B cell (primary cell): Measurements from ENCODE around the gene KIRREL3. TPM values are rescaled to one million over a fixed set of nuclear protein-coding genes. Genes with fewer than 3 reads are reported as not detected.

ENCODE experiments used
- ATAC-seq: fragments of 200-7000 bp; cut with Tn5 transposase; one replicate; pipeline ENCODE4 v1.10.0; 2021; ENCODE audit warnings: low read depth, mild to moderate bottlenecking, moderate number of reproducible peaks, moderate library complexity
- CTCF ChIA-PET: fragments of 350-600 bp; sonication (Branson Sonifier 250); formaldehyde crosslinking; loops from one replicate; lab custom pipeline; 2021; ENCODE audit warnings: antibody characterized with exemption, inconsistent platforms; lab: Charles Lee
- POLR2A ChIA-PET: fragments of 350-600 bp; sonication (Branson Sonifier 250); formaldehyde crosslinking; loops from one replicate; lab custom pipeline; 2021; ENCODE audit warnings: antibody characterized with exemption; lab: Charles Lee
- DNase-seq: peaks from one replicate; pipeline ENCODE4 v3.0.0; 2013
- H2AFZ ChIP-seq: 2 replicates; pipeline ENCODE4 v1.6.1; 2012; ENCODE audit warnings: mild to moderate bottlenecking, low read depth, low read length; ENCODE audit not compliant: insufficient read depth, poor library complexity, severe bottlenecking
- H3K27ac ChIP-seq, 2 donors: 1 replicate in 1 of 2; 2 replicates in 1 of 2; pipeline ENCODE4 v1.5.1; 2012 to 2013; ENCODE audit warnings: low read length in 2 of 2, mild to moderate bottlenecking in 2 of 2, moderate library complexity in 1 of 2
- H3K27me3 ChIP-seq, 4 experiments: fragments of 200-600 bp in 1 of 4; sonication (generic) in 1 of 4; replicated peaks in 1 of 4; 1 replicate in 2 of 4; 2 replicates in 2 of 4; pipeline versions ENCODE4 v1.6.1 to v1.7.0; 2013 to 2016; ENCODE audit warnings: low read length in 3 of 4, mild to moderate bottlenecking in 2 of 4, mixed read lengths in 1 of 4, moderate library complexity in 1 of 4; ENCODE audit not compliant: insufficient read depth in 4 of 4, control insufficient read depth in 3 of 4; ENCODE audit errors: control extremely low read depth in 1 of 4
- H3K36me3 ChIP-seq, 2 experiments: replicated peaks in 1 of 2; 1 replicate in 1 of 2; 2 replicates in 1 of 2; pipeline versions ENCODE4 v1.6.1 to v1.7.1; 2013; ENCODE audit warnings: low read length in 1 of 2; ENCODE audit not compliant: insufficient read depth in 2 of 2, control insufficient read depth in 1 of 2; ENCODE audit errors: control extremely low read depth in 1 of 2, extremely low read depth in 1 of 2
- H3K4me1 ChIP-seq, 2 donors: fragments of 200-600 bp in 1 of 2; sonication (generic) in 1 of 2; 1 replicate in 1 of 2; 2 replicates in 1 of 2; pipeline versions ENCODE4 v1.5.1 to v1.6.1; 2013 to 2017; ENCODE audit warnings: low read length in 2 of 2; ENCODE audit not compliant: control insufficient read depth in 2 of 2, insufficient read depth in 2 of 2
- H3K4me2 ChIP-seq: replicated peaks from 2 replicates; pipeline ENCODE3; 2012; ENCODE audit warnings: mild to moderate bottlenecking, low read depth, low read length; ENCODE audit not compliant: poor library complexity, severe bottlenecking
- H3K4me3 ChIP-seq, 5 experiments: fragments of 200-600 bp in 1 of 5; sonication (generic) in 1 of 5; 1 replicate in 3 of 5; 2 replicates in 2 of 5; pipeline versions ENCODE4 v1.5.1 to v1.7.0; 2011 to 2016; ENCODE audit warnings: low read length in 4 of 5, mild to moderate bottlenecking in 4 of 5, low read depth in 2 of 5, control low read depth in 1 of 5, moderate library complexity in 1 of 5; ENCODE audit not compliant: insufficient read depth in 1 of 5; ENCODE audit errors: control extremely low read depth in 1 of 5, extremely low read depth in 1 of 5
- H3K79me2 ChIP-seq: fragments of 200-600 bp; sonication (generic); one replicate; pipeline ENCODE4 v1.6.0; 2016; ENCODE audit warnings: low read length; ENCODE audit not compliant: control insufficient read depth, insufficient read depth
- H3K9ac ChIP-seq: fragments of 200-600 bp; sonication (generic); 2 replicates; pipeline ENCODE4 v1.6.1; 2017; ENCODE audit warnings: mild to moderate bottlenecking, low read length, moderate library complexity
- H3K9me3 ChIP-seq, 3 donors: one replicate each; pipeline versions ENCODE4 v1.6.1 to v1.7.1; 2013; ENCODE audit warnings: low read length in 2 of 3; ENCODE audit not compliant: control insufficient read depth in 2 of 3, insufficient read depth in 1 of 3; ENCODE audit errors: control extremely low read depth in 1 of 3
- H4K20me1 ChIP-seq: 2 replicates; pipeline ENCODE4 v1.6.0; 2012; ENCODE audit warnings: mild to moderate bottlenecking, low read length; ENCODE audit not compliant: insufficient read depth, control insufficient read depth, poor library complexity, severe bottlenecking
- H3K27ac Mint-ChIP-seq: one replicate; pipeline ENCODE4 v1.8.0; 2021; ENCODE audit warnings: mixed read lengths
- H3K27me3 Mint-ChIP-seq: one replicate; pipeline ENCODE4 v1.8.0; 2021; ENCODE audit warnings: mixed read lengths
- H3K4me1 Mint-ChIP-seq: one replicate; pipeline ENCODE4 v1.8.0; 2021; ENCODE audit warnings: mixed read lengths
- H3K4me3 Mint-ChIP-seq: one replicate; pipeline ENCODE4 v1.8.0; 2021; ENCODE audit warnings: mixed read lengths
- H3K9me3 Mint-ChIP-seq: one replicate; pipeline ENCODE4 v1.8.0; 2022; ENCODE audit warnings: mixed read lengths; ENCODE audit not compliant: insufficient read depth
- CTCF ChIP-seq: fragments of 200-600 bp; IDR thresholded peaks from one replicate; pipeline ENCODE4 v1.8.0; 2022; ENCODE audit warnings: antibody characterized with exemption, mild to moderate bottlenecking
- EZH2 ChIP-seq: IDR thresholded peaks from 2 replicates; pipeline ENCODE4 v1.6.1; 2012; ENCODE audit warnings: borderline replicate concordance, low read depth, mild to moderate bottlenecking, moderate library complexity, low read length; ENCODE audit not compliant: insufficient read depth, poor library complexity, severe bottlenecking
- WGBS: methylation state at CpG from one replicate; pipeline ENCODE4 v1.1.5; 2013; ENCODE audit warnings: missing lambda C conversion rate; ENCODE audit not compliant: insufficient coverage; 5-methylcytosine and 5-hydroxymethylcytosine counted together
- intact Hi-C: fragments of 100-400 bp; cut with micrococcal nuclease; formaldehyde crosslinking; loops from one replicate; pipeline ENCODE4 v1.10.0; 2022
- polyA plus RNA-seq: library from polyadenylated mRNA; depleted of rRNA; stranded (reverse); fragments of >200 nt; gene quantifications from 2 replicates; pipeline ENCODE4 v1.2.3, GENCODE V29; 2012
- total RNA-seq, 2 donors: library from RNA; stranded (reverse); fragments of 120-200 nt in 1 of 2; gene quantifications; 1 replicate in 1 of 2; 2 replicates in 1 of 2; pipeline versions ENCODE4 v1.2.3 to v1.2.4, GENCODE V29; 2013 to 2022

The KIRREL3 gene
- total and polyA plus RNA-seq, 2 donors (not counting 1 experiment from before 2014, with no cell fraction given) = not detected

GRCh38 chr11:126511475-126512115 lies 489.0 kb downstream of the KIRREL3 start:
- Histone ChIP-seq H3K79me2 (no peaks in the 10 kb centered on the region), H3K27me3 (peaks cover 0 to 4% (median 0%) of the 10 kb centered on the region in 4 experiments), H2AFZ (no peak overlapping the region), H3K9ac (no peak overlapping the region), H3K4me2 (no peak overlapping the region), H3K36me3 (no peaks in the 10 kb centered on the region), H3K9me3 (peaks cover 0 to 4% (median 3%) of the 10 kb centered on the region in 3 donors), H4K20me1 (no peaks in the 10 kb centered on the region), H3K27ac (no peak overlapping the region), H3K4me3 (no peak overlapping the region), H3K4me1 (no peaks in the 10 kb centered on the region)
- Mint-ChIP-seq H3K4me1 (no peaks in the 10 kb centered on the region), H3K4me3 (no peak overlapping the region), H3K27ac (no peak overlapping the region), H3K9me3 (peaks cover 3% of the 10 kb centered on the region), H3K27me3 (peaks cover 25% of the 10 kb centered on the region)
- POLR2A ChIA-PET = no interaction called here
- ATAC-seq (no peak), DNase-seq (no peak)
- CTCF ChIA-PET = no interaction called here
- intact Hi-C loops = no loop called here
- WGBS = 47% methylated on average over 12 of the region's 14 CpGs
- TF ChIP-seq EZH2 = no peak
- no peak for TF ChIP-seq CTCF

GRCh38 chr11:126510621-126511370 lies 489.8 kb downstream of the KIRREL3 start:
- no peaks in the 10 kb centered on the region for H3K36me3 ChIP-seq
- H3K27ac ChIP-seq = no peak overlapping the region
- ATAC-seq = no peak
- no peaks in the 10 kb centered on the region for H3K79me2 ChIP-seq
- H3K4me3 Mint-ChIP-seq = no peak overlapping the region
- intact Hi-C loops = no loop called here
- H2AFZ ChIP-seq = no peak overlapping the region
- no peak overlapping the region for H3K9ac ChIP-seq
- H3K4me2 ChIP-seq = no peak overlapping the region
- no peaks in the 10 kb centered on the region for H4K20me1 ChIP-seq
- H3K27me3 ChIP-seq = peaks cover 0 to 4% (median 0%) of the 10 kb centered on the region in 4 experiments
- ChIA-PET CTCF (no interaction called here), POLR2A (no interaction called here)
- peaks cover 3% of the 10 kb centered on the region for H3K9me3 Mint-ChIP-seq
- no peak for TF ChIP-seq EZH2
- TF ChIP-seq CTCF = no peak
- H3K4me3 ChIP-seq = no peak overlapping the region
- H3K4me1 ChIP-seq = no peaks in the 10 kb centered on the region
- H3K4me1 Mint-ChIP-seq = no peaks in the 10 kb centered on the region
- WGBS = 93% methylated on average over 4 of the region's 5 CpGs
- peaks cover 0 to 4% (median 3%) of the 10 kb centered on the region in 3 donors for H3K9me3 ChIP-seq
- H3K27ac Mint-ChIP-seq = no peak overlapping the region
- H3K27me3 Mint-ChIP-seq = peaks cover 21% of the 10 kb centered on the region
- DNase-seq = no peak
